AG04449 (cell line): ENCODE data around the gene NUDT9.
"Not testable (repeated sequence)": the region's sequence is repeated elsewhere in the genome, so short reads cannot be mapped to it uniquely, and the experiment has no call there.

Source experiments
- CTCF ChIA-PET: fragments of 350-600 bp; formaldehyde crosslinking; extraction: SDS; loops from one replicate; lab custom pipeline; 2021; ENCODE audit warnings: antibody characterized with exemption; lab: Yijun Ruan, JAX
- POLR2A ChIA-PET: fragments of 400-600, 350-600 bp; formaldehyde crosslinking; extraction: SDS; loops from one replicate; lab custom pipeline; 2020; ENCODE audit warnings: antibody characterized with exemption, inconsistent platforms; lab: Yijun Ruan, JAX
- DNase-seq: peaks from one replicate; pipeline ENCODE4 v3.0.0-alpha.2; 2010; ENCODE audit warnings: low read depth, low spot score
- H3K4me3 ChIP-seq: 2 replicates; pipeline ENCODE4 v1.5.1; 2011; ENCODE audit warnings: low read depth, mild to moderate bottlenecking, control low read depth, low read length
- TF ChIP-seq, protein P1 (sequence below): IDR thresholded peaks from one replicate; pipeline ENCODE4 v1.5.1; 2011; ENCODE audit warnings: mild to moderate bottlenecking, moderate library complexity, low read length, control low read depth, inconsistent platforms; ENCODE audit not compliant: insufficient read depth; ENCODE audit errors: missing control alignments

The NUDT9 gene, protein sequence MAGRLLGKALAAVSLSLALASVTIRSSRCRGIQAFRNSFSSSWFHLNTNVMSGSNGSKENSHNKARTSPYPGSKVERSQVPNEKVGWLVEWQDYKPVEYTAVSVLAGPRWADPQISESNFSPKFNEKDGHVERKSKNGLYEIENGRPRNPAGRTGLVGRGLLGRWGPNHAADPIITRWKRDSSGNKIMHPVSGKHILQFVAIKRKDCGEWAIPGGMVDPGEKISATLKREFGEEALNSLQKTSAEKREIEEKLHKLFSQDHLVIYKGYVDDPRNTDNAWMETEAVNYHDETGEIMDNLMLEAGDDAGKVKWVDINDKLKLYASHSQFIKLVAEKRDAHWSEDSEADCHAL

DNA sequence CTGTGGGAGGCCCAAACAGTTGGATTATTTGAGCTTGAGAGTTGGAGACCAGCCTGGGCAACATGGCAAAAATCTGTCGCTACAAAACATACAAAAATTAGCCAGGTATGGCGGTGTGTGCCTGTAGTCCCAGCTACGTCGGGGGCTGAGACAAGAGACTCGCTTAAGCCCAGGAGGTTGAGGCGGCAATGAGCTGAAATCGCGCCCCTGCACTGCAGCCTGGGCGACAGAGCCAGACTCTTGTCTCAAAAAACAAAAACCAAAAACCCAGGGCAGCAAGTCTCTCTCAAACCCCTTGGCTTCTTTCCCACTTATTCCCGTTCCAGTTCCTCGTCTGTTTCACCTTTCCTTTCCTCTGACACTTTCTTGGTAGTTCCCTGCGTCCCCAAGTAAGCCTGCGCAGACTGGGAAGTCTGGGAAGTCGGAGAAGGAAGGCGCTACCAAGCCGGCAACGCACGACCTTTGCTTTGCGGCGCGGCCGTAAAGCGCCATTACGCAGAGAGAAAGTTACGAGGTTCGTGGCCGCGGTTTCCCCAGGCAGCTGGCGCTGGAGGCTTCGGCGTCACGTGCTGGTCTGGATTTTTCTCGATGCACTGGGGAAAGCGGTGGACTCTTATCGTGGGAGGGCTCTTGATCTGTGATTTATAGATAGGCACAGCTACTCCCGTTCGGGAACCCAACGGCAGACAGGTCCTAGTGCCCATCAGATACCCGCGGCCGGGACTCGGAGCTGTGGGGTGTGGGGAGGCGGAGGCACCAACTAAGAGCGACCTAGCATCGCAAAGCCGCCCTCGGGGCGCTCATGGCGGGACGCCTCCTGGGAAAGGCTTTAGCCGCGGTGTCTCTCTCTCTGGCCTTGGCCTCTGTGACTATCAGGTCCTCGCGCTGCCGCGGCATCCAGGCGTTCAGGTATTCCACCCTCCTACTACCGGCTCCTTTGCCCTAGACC, at the start of gene NUDT9:
Gene NUDT9 (plus strand): TSS at position 470 of the 949 bp plus-strand sequence. CDS start 333 bp downstream, at position 803.
- peak; percentile 60 for DNase-seq
- ChIA-PET CTCF (interaction anchor here (1.0 to 2.2 kb wide), 4 partner anchors 12 to 46 kb away, joined by 3 to 7 read pairs (median 5); no protein-coding TSS in a partner anchor), POLR2A (interaction anchor here (0.8 to 1.7 kb wide), 5 partner anchors 11 to 589 kb away, joined by 3 to 16 read pairs (median 5); partner anchors contain the start of gene HSD17B11)
- TF ChIP-seq, protein P1, sequence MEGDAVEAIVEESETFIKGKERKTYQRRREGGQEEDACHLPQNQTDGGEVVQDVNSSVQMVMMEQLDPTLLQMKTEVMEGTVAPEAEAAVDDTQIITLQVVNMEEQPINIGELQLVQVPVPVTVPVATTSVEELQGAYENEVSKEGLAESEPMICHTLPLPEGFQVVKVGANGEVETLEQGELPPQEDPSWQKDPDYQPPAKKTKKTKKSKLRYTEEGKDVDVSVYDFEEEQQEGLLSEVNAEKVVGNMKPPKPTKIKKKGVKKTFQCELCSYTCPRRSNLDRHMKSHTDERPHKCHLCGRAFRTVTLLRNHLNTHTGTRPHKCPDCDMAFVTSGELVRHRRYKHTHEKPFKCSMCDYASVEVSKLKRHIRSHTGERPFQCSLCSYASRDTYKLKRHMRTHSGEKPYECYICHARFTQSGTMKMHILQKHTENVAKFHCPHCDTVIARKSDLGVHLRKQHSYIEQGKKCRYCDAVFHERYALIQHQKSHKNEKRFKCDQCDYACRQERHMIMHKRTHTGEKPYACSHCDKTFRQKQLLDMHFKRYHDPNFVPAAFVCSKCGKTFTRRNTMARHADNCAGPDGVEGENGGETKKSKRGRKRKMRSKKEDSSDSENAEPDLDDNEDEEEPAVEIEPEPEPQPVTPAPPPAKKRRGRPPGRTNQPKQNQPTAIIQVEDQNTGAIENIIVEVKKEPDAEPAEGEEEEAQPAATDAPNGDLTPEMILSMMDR: no peak
- peak within 1 kb of the TSS; percentile 96 for H3K4me3 ChIP-seq

DNA sequence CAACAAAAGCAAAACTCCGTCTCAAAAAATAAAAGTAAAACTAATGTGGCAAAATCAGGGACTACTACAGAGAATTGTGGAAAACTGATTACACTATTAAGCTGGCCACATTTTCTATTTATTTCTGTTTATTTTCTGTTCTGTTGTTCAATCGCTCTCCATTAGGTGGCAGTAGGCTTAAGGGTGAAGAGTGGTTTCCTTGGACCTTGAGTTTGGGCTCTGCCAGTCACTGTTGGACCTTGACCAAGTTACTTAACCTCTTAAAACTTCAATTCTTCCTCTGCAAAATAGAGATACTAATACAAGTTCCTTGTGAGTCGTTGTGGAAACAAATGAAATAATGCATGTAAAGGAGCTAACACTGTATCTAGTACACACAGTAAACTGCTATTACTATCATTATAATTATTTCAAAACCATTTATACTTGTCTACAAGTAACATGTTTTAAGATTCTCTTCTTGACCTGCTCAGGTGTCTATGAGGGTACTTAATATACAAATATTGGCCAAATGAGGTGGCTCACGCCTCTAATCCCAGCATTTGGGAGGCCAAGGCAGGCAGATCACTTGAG, 46.6 kb upstream of the NUDT9 start:
- TF ChIP-seq, protein P1: peak; percentile 62
- ChIA-PET POLR2A (no interaction called here), CTCF (interaction anchor here (0.6 to 9.7 kb wide), 26 partner anchors 9 to 836 kb away, joined by 3 to 164 read pairs (median 4); partner anchors contain the start of genes HSD17B11 and NUDT9)
- DNase-seq: peak; percentile 70
- no peak overlapping the region for H3K4me3 ChIP-seq

DNA sequence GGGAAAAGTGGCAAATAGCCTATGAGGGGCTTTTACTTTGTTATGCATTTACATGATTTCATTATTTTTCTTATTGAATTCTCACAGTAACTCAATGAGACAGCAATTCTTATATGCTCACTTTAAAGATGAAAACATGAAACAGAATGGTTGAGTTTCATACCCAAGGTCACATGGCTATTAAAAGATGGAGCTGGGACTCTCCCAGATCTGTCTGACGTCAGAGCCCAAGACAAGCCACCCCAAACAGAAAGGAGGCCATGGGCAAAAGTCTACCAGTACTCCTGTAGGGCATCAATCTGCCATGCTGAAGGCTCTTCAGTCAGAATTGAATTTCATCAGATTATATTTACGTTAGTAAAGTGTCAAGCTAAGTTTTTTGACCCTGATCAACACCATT, 44.6 kb upstream of the NUDT9 start:
- TF ChIP-seq, protein P1: no peak
- ChIA-PET POLR2A (no interaction called here), CTCF (interaction anchor here (0.8 to 9.7 kb wide), 5 partner anchors 8 to 473 kb away, joined by 3 to 164 read pairs (median 5); partner anchors contain the start of gene HSD17B11)

DNA sequence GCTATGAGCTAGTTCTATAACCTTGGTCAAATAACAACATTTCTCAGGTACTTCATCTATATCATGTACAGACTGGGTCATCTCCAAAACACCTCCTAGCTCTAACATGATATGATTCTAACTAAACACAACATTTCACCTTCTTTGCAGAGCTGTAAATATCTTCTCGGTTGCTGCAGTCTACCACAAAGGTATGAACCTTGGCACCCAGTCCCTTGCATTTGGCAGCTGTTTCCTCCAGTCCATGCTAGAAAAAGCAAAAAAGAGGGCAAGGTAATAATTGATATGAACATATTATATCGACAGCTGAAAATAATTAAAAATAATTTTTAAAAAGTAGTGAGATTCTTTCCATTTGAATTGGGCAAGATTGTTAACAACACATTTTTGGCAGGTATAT, 40.3 kb upstream of the NUDT9 start:
- ChIA-PET CTCF (interaction anchor here (0.9 to 1.7 kb wide), 4 partner anchors 9 to 84 kb away, joined by 3 to 7 read pairs (median 4); partner anchors contain the start of gene HSD17B11), POLR2A (no interaction called here)
- H3K4me3 ChIP-seq: no peak overlapping the region
- TF ChIP-seq, protein P1: no peak
- DNase-seq: no peak

More for the DNA sequence above, 44.6 kb upstream of the NUDT9 start:
- DNase-seq: no peak
- no peak overlapping the region for H3K4me3 ChIP-seq

DNA sequence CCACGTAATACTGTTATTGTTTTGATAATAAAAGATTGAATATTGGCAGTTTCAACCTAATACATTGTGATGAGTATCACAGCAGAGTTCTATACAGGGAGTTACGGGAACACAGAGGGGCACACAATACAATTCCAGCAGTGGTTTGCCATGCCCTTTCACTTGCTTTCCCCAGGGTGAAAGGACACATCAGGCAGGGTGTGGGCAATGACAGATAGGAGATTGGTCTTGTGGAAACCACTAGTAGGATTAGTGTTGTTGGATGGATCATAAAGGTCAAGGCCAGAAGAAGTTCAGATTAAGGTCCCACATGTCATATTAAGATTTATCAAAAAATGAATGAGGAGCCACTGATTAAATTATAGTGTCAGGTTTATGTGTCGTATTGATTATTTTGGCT, 39.4 kb upstream of the NUDT9 start:
- TF ChIP-seq, protein P1: no peak
- ChIA-PET POLR2A (no interaction called here), CTCF (interaction anchor here (1.1 to 1.7 kb wide), 2 partner anchors 8 to 83 kb away, joined by 5 to 7 read pairs; partner anchors contain the start of gene HSD17B11)
- DNase-seq: no peak
- H3K4me3 ChIP-seq: no peak overlapping the region

DNA sequence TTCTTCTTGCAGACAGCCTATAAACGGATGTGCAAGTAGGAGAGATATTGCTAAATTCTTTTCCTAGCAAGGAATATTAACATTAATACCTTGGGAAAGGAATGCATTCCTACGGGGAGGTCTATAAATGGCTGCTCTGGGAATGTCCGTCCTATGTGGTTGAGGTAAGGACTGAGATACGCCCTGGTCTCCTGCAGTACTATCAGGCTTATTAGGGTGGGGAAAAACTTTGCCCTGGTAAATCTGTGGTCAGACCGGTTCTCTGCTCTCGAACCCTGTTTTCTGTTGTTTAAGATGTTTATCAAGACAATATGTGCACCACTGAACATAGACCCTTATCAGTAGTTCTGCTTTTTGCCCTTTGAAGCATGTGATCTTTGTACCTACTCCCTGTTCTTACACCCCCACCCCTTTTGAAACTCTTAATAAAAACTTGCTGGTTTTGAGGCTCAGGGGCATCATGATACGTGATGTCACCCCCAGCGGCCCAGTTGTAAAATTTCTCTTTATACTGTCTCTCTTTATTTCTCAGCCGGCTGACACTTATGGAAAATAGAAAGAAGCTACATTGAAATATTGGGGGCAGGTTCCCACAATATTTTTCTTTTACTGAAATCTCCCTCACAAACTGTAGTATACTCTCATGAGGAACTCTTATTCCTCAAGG, 37.8 kb upstream of the NUDT9 start:
- CTCF ChIA-PET, POLR2A ChIA-PET, DNase-seq, H3K4me3 ChIP-seq: not testable (repeated sequence)
